ENCODE data around the gene ZNF577. TPM values are rescaled to one million over a fixed set of nuclear protein-coding genes. Genes with fewer than 3 reads are reported as not detected.

The ZNF577 gene
- total RNA-seq, 1 experiment from 2014 or later, result 3.6 TPM

DNA sequence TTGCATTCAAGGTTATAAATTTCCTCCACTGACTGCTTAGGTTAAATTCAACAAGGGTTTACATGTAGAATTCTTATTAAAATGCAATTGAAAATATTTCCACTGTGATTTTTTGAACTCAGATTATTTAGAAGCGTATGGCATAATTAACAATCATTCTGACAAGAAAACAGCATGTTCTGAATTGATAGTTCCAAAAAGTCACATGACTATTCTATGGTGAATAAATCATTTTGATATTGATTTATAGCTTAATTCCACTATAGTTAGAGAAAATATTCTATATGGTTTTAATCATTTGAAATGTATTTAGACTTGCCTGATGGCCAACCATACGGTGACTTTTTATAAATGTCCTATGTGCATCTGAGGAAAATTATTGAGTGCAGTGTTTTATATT lies 3.0 kb downstream of the ZNF577 start:
- intact Hi-C loops (cut with micrococcal nuclease; ENCODE audit: unreplicated experiment), result no loop called here
- Histone ChIP-seq H3K4me1 (ENCODE audit: control insufficient read depth, insufficient read depth, low read length) (no peaks in the 10 kb centered on the region), H3K9me3 (ENCODE audit: control insufficient read depth, insufficient read depth, low read depth, low read length) (peaks cover 41% of the 10 kb centered on the region), H3K4me3 (ENCODE audit: low read depth in 2 of 2, low read length in 2 of 2) (no peak overlapping the region), H3K36me3 (ENCODE audit: control insufficient read depth, insufficient read depth, low read length) (no peaks in the 10 kb centered on the region), H3K27me3 (ENCODE audit: control insufficient read depth, insufficient read depth, low read length) (no peaks in the 10 kb centered on the region), H3K27ac (ENCODE audit: low read length) (no peak overlapping the region)
- no TSS peak for BruUV-seq (replicated peaks)
- ATAC-seq (no peak), DNase-seq (ENCODE audit: low read depth, low spot score) (no peak)
- TF ChIP-seq TCF7L2 (IDR thresholded peaks at IDR 0.05; ENCODE audit: low read depth, low read length), result no peak
- TF ChIP-seq, protein P1, sequence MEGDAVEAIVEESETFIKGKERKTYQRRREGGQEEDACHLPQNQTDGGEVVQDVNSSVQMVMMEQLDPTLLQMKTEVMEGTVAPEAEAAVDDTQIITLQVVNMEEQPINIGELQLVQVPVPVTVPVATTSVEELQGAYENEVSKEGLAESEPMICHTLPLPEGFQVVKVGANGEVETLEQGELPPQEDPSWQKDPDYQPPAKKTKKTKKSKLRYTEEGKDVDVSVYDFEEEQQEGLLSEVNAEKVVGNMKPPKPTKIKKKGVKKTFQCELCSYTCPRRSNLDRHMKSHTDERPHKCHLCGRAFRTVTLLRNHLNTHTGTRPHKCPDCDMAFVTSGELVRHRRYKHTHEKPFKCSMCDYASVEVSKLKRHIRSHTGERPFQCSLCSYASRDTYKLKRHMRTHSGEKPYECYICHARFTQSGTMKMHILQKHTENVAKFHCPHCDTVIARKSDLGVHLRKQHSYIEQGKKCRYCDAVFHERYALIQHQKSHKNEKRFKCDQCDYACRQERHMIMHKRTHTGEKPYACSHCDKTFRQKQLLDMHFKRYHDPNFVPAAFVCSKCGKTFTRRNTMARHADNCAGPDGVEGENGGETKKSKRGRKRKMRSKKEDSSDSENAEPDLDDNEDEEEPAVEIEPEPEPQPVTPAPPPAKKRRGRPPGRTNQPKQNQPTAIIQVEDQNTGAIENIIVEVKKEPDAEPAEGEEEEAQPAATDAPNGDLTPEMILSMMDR (IDR thresholded peaks at IDR 0.05), result no peak
- no peak for TF ChIP-seq POLR2AphosphoS5 (IDR thresholded peaks at IDR 0.05; ENCODE audit: low read depth, low read length)
- TF ChIP-seq, protein P2, sequence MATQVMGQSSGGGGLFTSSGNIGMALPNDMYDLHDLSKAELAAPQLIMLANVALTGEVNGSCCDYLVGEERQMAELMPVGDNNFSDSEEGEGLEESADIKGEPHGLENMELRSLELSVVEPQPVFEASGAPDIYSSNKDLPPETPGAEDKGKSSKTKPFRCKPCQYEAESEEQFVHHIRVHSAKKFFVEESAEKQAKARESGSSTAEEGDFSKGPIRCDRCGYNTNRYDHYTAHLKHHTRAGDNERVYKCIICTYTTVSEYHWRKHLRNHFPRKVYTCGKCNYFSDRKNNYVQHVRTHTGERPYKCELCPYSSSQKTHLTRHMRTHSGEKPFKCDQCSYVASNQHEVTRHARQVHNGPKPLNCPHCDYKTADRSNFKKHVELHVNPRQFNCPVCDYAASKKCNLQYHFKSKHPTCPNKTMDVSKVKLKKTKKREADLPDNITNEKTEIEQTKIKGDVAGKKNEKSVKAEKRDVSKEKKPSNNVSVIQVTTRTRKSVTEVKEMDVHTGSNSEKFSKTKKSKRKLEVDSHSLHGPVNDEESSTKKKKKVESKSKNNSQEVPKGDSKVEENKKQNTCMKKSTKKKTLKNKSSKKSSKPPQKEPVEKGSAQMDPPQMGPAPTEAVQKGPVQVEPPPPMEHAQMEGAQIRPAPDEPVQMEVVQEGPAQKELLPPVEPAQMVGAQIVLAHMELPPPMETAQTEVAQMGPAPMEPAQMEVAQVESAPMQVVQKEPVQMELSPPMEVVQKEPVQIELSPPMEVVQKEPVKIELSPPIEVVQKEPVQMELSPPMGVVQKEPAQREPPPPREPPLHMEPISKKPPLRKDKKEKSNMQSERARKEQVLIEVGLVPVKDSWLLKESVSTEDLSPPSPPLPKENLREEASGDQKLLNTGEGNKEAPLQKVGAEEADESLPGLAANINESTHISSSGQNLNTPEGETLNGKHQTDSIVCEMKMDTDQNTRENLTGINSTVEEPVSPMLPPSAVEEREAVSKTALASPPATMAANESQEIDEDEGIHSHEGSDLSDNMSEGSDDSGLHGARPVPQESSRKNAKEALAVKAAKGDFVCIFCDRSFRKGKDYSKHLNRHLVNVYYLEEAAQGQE (IDR thresholded peaks at IDR 0.05; ENCODE audit: insufficient read depth in 1 of 2, low read depth in 2 of 2, low read length in 1 of 2), result no peak
- TF ChIP-seq SIN3A (IDR thresholded peaks at IDR 0.05; ENCODE audit: borderline replicate concordance, insufficient read depth, low read depth, low read length), result no peak
- ChIA-PET POLR2A (no interaction called here), CTCF (no interaction called here)
- in situ Hi-C loops (cut with HindIII; ENCODE audit: low pct_unique_long_range_greater_than_20kb, low sequenced_read_pairs), result no loop called here

DNA sequence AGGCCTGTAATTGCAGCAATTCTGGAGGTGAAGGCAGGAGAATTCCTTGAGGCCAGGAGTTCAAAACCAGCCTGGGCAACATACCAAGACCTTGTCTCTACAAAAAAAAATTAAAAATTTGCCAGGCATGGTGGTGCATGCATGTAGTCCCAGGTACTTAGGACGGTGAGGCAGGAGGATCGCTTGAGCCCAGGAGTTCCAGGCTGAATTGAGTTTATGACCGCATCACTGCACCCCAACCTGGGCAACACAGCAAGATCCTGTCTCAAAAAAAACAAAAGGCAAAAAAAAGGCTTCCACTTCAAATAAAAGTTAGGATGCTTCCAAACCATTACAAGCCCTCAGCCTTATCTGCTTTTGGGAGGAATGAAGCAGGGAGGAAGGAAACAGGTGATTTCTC lies 5.2 kb downstream of the ZNF577 start:
- Histone ChIP-seq H3K9me3 (ENCODE audit: control insufficient read depth, insufficient read depth, low read depth, low read length) (peaks cover 30% of the 10 kb centered on the region), H3K27ac (ENCODE audit: low read length) (no peak overlapping the region), H3K27me3 (ENCODE audit: control insufficient read depth, insufficient read depth, low read length) (no peaks in the 10 kb centered on the region), H3K36me3 (ENCODE audit: control insufficient read depth, insufficient read depth, low read length) (no peaks in the 10 kb centered on the region), H3K4me1 (ENCODE audit: control insufficient read depth, insufficient read depth, low read length) (no peaks in the 10 kb centered on the region), H3K4me3 (ENCODE audit: low read depth in 2 of 2, low read length in 2 of 2) (no peak overlapping the region)
- no peak for ATAC-seq
- intact Hi-C loops (cut with micrococcal nuclease; ENCODE audit: unreplicated experiment) (no loop called here), in situ Hi-C loops (cut with HindIII; ENCODE audit: low pct_unique_long_range_greater_than_20kb, low sequenced_read_pairs) (no loop called here)
- TF ChIP-seq, protein P2 (IDR thresholded peaks at IDR 0.05; ENCODE audit: insufficient read depth in 1 of 2, low read depth in 2 of 2, low read length in 1 of 2), result no peak
- TF ChIP-seq, protein P1 (IDR thresholded peaks at IDR 0.05), result no peak
- TF ChIP-seq TCF7L2 (IDR thresholded peaks at IDR 0.05; ENCODE audit: low read depth, low read length) (no peak), SIN3A (IDR thresholded peaks at IDR 0.05; ENCODE audit: borderline replicate concordance, insufficient read depth, low read depth, low read length) (no peak), POLR2AphosphoS5 (IDR thresholded peaks at IDR 0.05; ENCODE audit: low read depth, low read length) (no peak)
- DNase-seq (ENCODE audit: low read depth, low spot score), result no peak
- CTCF ChIA-PET, result no interaction called here
- POLR2A ChIA-PET, result no interaction called here
- BruUV-seq (replicated peaks), result no TSS peak

Measured in Panc1 (cell line).